GM12878 (cell line): ENCODE data around the gene CLEC5A. TPM values are rescaled to one million over a fixed set of nuclear protein-coding genes. Genes with fewer than 3 reads are reported as not detected.

Source experiments
- polyA plus RNA-seq, 11 experiments: library from polyadenylated mRNA; depleted of rRNA in 4 of 11; unstranded in 6 of 11; stranded (reverse) in 5 of 11; fragments of >200 nt; fragmentation: Nextera tagmentation in 4 of 11; fragmentation: Illumina TruSeq in 1 of 11; extraction: Ambion mirVana in 4 of 11; extraction: Trizol in 1 of 11; gene quantifications; 1 replicate in 1 of 11; 2 replicates in 10 of 11; pipeline versions ENCODE4 v1.2.1 to v1.2.3, GENCODE V29; 2011 to 2016; ENCODE audit warnings: inconsistent platforms in 2 of 11, missing spikeins in 2 of 11, low read depth in 1 of 11
- total RNA-seq, 4 experiments: library from RNA; depleted of rRNA in 3 of 4; stranded (reverse); fragments of >200 nt in 3 of 4; fragmentation: Illumina TruSeq in 1 of 4; extraction: Trizol in 1 of 4; gene quantifications; 2 replicates each; pipeline versions ENCODE4 v1.2.1 to v1.2.3, GENCODE V29; 2013 to 2021

CLEC5A gene
- total and polyA plus RNA-seq, 10 of the 15 experiments (the other 5 are each of a cell fraction or from before 2014, with no cell fraction given) = not detected

Other genes starting within 250 kb of the CLEC5A start
Only the 7 nearest of the 11 such genes appear.
- gene TAS2R4, start 170.3 kb downstream of the CLEC5A start, total RNA-seq (2014; rRNA removed) = 0.33 and 0.40 TPM in 2 replicates
- gene TAS2R4, start 170.3 kb downstream of the CLEC5A start, total RNA-seq (2014; rRNA removed; fragmentation: Illumina TruSeq; extraction: Trizol) = 0.67 and 0.83 TPM in 2 replicates
- gene TAS2R4, start 170.3 kb downstream of the CLEC5A start, total RNA-seq (2021) = 0.33 and 0.35 TPM in 2 replicates
- gene TAS2R4, start 170.3 kb downstream of the CLEC5A start, polyA plus RNA-seq (2011; rRNA removed) = 0.90 and 1.7 TPM in 2 replicates
- gene TAS2R4, start 170.3 kb downstream of the CLEC5A start, polyA plus RNA-seq (2014; fragmentation: Illumina TruSeq; extraction: Trizol) = 0.43 and 0.47 TPM in 2 replicates
- under 1 TPM in 1 of 2 experiments, not detected in 1; 0.04 TPM for gene TAS2R4, start 170.3 kb downstream of the CLEC5A start, polyA plus RNA-seq (2014; fragmentation: Nextera tagmentation; extraction: Ambion mirVana)
- 0.40 and 0.42 TPM in 2 replicates for gene TAS2R4, start 170.3 kb downstream of the CLEC5A start, polyA plus RNA-seq (2014; rRNA removed)
- under 1 TPM; 0.13 to 0.19 TPM for gene TAS2R4, start 170.3 kb downstream of the CLEC5A start, polyA plus RNA-seq (2016; fragmentation: Nextera tagmentation; extraction: Ambion mirVana)
- gene TAS2R5, start 156.8 kb downstream of the CLEC5A start, total RNA-seq (2014; rRNA removed) = 0.51 and 1.3 TPM in 2 replicates
- gene TAS2R5, start 156.8 kb downstream of the CLEC5A start, total RNA-seq (2014; rRNA removed; fragmentation: Illumina TruSeq; extraction: Trizol) = 0.31 and 0.46 TPM in 2 replicates
- 0.44 and 0.45 TPM in 2 replicates for gene TAS2R5, start 156.8 kb downstream of the CLEC5A start, total RNA-seq (2021)
- gene TAS2R5, start 156.8 kb downstream of the CLEC5A start, polyA plus RNA-seq (2011; rRNA removed) = 1.8 and 2.1 TPM in 2 replicates
- gene TAS2R5, start 156.8 kb downstream of the CLEC5A start, polyA plus RNA-seq (2014; fragmentation: Illumina TruSeq; extraction: Trizol) = 0.21 and 1.00 TPM in 2 replicates
- under 1 TPM in 1 of 2 experiments, not detected in 1; 0.07 TPM for gene TAS2R5, start 156.8 kb downstream of the CLEC5A start, polyA plus RNA-seq (2014; fragmentation: Nextera tagmentation; extraction: Ambion mirVana)
- 0.30 and 0.58 TPM in 2 replicates for gene TAS2R5, start 156.8 kb downstream of the CLEC5A start, polyA plus RNA-seq (2014; rRNA removed)
- not detected for gene TAS2R5, start 156.8 kb downstream of the CLEC5A start, polyA plus RNA-seq (2016; fragmentation: Nextera tagmentation; extraction: Ambion mirVana)
- gene PRSS37, start 105.5 kb downstream of the CLEC5A start, total RNA-seq (2014; rRNA removed) = not detected in 2 replicates
- not detected in 2 replicates for gene PRSS37, start 105.5 kb downstream of the CLEC5A start, total RNA-seq (2014; rRNA removed; fragmentation: Illumina TruSeq; extraction: Trizol)
- not detected in 2 replicates for gene PRSS37, start 105.5 kb downstream of the CLEC5A start, total RNA-seq (2021)
- not detected in 2 replicates for gene PRSS37, start 105.5 kb downstream of the CLEC5A start, polyA plus RNA-seq (2011; rRNA removed)
- gene PRSS37, start 105.5 kb downstream of the CLEC5A start, polyA plus RNA-seq (2014; fragmentation: Illumina TruSeq; extraction: Trizol) = not detected in 2 replicates
- gene PRSS37, start 105.5 kb downstream of the CLEC5A start, polyA plus RNA-seq (2014; fragmentation: Nextera tagmentation; extraction: Ambion mirVana) = not detected
- gene PRSS37, start 105.5 kb downstream of the CLEC5A start, polyA plus RNA-seq (2014; rRNA removed) = not detected in 2 replicates
- not detected for gene PRSS37, start 105.5 kb downstream of the CLEC5A start, polyA plus RNA-seq (2016; fragmentation: Nextera tagmentation; extraction: Ambion mirVana)
- 0.16 TPM in 1 of 2 replicates, not detected in the other for gene OR9A4, start 30.6 kb downstream of the CLEC5A start, total RNA-seq (2014; rRNA removed)
- gene OR9A4, start 30.6 kb downstream of the CLEC5A start, total RNA-seq (2014; rRNA removed; fragmentation: Illumina TruSeq; extraction: Trizol) = not detected in 2 replicates
- not detected in 2 replicates for gene OR9A4, start 30.6 kb downstream of the CLEC5A start, total RNA-seq (2021)
- not detected in 2 replicates for gene OR9A4, start 30.6 kb downstream of the CLEC5A start, polyA plus RNA-seq (2011; rRNA removed)
- not detected in 2 replicates for gene OR9A4, start 30.6 kb downstream of the CLEC5A start, polyA plus RNA-seq (2014; fragmentation: Illumina TruSeq; extraction: Trizol)
- not detected for gene OR9A4, start 30.6 kb downstream of the CLEC5A start, polyA plus RNA-seq (2014; fragmentation: Nextera tagmentation; extraction: Ambion mirVana)
- gene OR9A4, start 30.6 kb downstream of the CLEC5A start, polyA plus RNA-seq (2014; rRNA removed) = not detected in 2 replicates
- gene OR9A4, start 30.6 kb downstream of the CLEC5A start, polyA plus RNA-seq (2016; fragmentation: Nextera tagmentation; extraction: Ambion mirVana) = not detected
- not detected in 2 replicates for gene TAS2R38, start 26.8 kb upstream of the CLEC5A start, total RNA-seq (2014; rRNA removed)
- gene TAS2R38, start 26.8 kb upstream of the CLEC5A start, total RNA-seq (2014; rRNA removed; fragmentation: Illumina TruSeq; extraction: Trizol) = not detected in 2 replicates
- gene TAS2R38, start 26.8 kb upstream of the CLEC5A start, total RNA-seq (2021) = not detected in 2 replicates
- gene TAS2R38, start 26.8 kb upstream of the CLEC5A start, polyA plus RNA-seq (2011; rRNA removed) = 0.10 TPM in 1 of 2 replicates, not detected in the other
- not detected in 2 replicates for gene TAS2R38, start 26.8 kb upstream of the CLEC5A start, polyA plus RNA-seq (2014; fragmentation: Illumina TruSeq; extraction: Trizol)
- not detected for gene TAS2R38, start 26.8 kb upstream of the CLEC5A start, polyA plus RNA-seq (2014; fragmentation: Nextera tagmentation; extraction: Ambion mirVana)
- gene TAS2R38, start 26.8 kb upstream of the CLEC5A start, polyA plus RNA-seq (2014; rRNA removed) = not detected in 2 replicates
- gene TAS2R38, start 26.8 kb upstream of the CLEC5A start, polyA plus RNA-seq (2016; fragmentation: Nextera tagmentation; extraction: Ambion mirVana) = not detected
- gene MGAM, start 48.9 kb upstream of the CLEC5A start, total RNA-seq (2014; rRNA removed) = under 0.01 and 0.05 TPM in 2 replicates
- under 0.01 TPM in 1 of 2 replicates, not detected in the other for gene MGAM, start 48.9 kb upstream of the CLEC5A start, total RNA-seq (2014; rRNA removed; fragmentation: Illumina TruSeq; extraction: Trizol)
- 0.03 TPM in 1 of 2 replicates, not detected in the other for gene MGAM, start 48.9 kb upstream of the CLEC5A start, total RNA-seq (2021)
- gene MGAM, start 48.9 kb upstream of the CLEC5A start, polyA plus RNA-seq (2011; rRNA removed) = 0.13 and 0.56 TPM in 2 replicates
- gene MGAM, start 48.9 kb upstream of the CLEC5A start, polyA plus RNA-seq (2014; fragmentation: Illumina TruSeq; extraction: Trizol) = 0.01 and 0.02 TPM in 2 replicates
- not detected for gene MGAM, start 48.9 kb upstream of the CLEC5A start, polyA plus RNA-seq (2014; fragmentation: Nextera tagmentation; extraction: Ambion mirVana)
- 0.01 and 0.04 TPM in 2 replicates for gene MGAM, start 48.9 kb upstream of the CLEC5A start, polyA plus RNA-seq (2014; rRNA removed)
- gene MGAM, start 48.9 kb upstream of the CLEC5A start, polyA plus RNA-seq (2016; fragmentation: Nextera tagmentation; extraction: Ambion mirVana) = under 1 TPM in 1 of 2 experiments, not detected in 1; 0.03 TPM
- not detected in 2 replicates for gene MGAM2, start 164.7 kb upstream of the CLEC5A start, total RNA-seq (2014; rRNA removed)
- not detected in 2 replicates for gene MGAM2, start 164.7 kb upstream of the CLEC5A start, total RNA-seq (2014; rRNA removed; fragmentation: Illumina TruSeq; extraction: Trizol)
- 0.03 TPM in 1 of 2 replicates, not detected in the other for gene MGAM2, start 164.7 kb upstream of the CLEC5A start, total RNA-seq (2021)
- 0.16 and 0.23 TPM in 2 replicates for gene MGAM2, start 164.7 kb upstream of the CLEC5A start, polyA plus RNA-seq (2011; rRNA removed)
- gene MGAM2, start 164.7 kb upstream of the CLEC5A start, polyA plus RNA-seq (2014; fragmentation: Illumina TruSeq; extraction: Trizol) = 0.01 TPM in 1 of 2 replicates, not detected in the other
- not detected for gene MGAM2, start 164.7 kb upstream of the CLEC5A start, polyA plus RNA-seq (2014; fragmentation: Nextera tagmentation; extraction: Ambion mirVana)
- gene MGAM2, start 164.7 kb upstream of the CLEC5A start, polyA plus RNA-seq (2014; rRNA removed) = not detected in 2 replicates
- under 1 TPM in 1 of 2 experiments, not detected in 1; 0.03 TPM for gene MGAM2, start 164.7 kb upstream of the CLEC5A start, polyA plus RNA-seq (2016; fragmentation: Nextera tagmentation; extraction: Ambion mirVana)